ENCODE results near the gene ZNF248. TPM values are rescaled to one million over a fixed set of nuclear protein-coding genes. Genes with fewer than 3 reads are reported as not detected.

The ZNF248 gene
- total RNA-seq, 1 donor: 7.6 TPM

DNA sequence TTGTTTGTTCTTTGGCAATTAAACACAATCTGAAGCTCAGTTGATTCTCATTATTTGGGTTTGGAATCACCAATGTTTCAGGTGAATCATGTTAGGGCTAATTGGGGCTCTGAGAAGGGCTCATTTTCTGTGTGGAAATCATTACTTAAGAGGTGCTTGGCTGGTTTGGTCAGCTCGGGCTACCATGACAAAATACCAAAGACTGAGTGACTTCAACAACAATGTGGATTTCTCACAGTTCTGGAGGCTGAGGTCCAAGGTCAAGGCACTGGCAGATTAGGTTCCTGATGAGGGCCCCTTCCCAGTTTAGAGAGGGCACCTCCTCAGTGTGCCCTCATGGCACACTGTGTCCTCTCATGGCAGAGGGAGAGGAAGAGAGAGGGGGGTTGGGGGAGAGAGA is 121.3 kb downstream of the ZNF248 start:
- no peak for DNase-seq (ENCODE audit: insufficient read length, low spot score, missing footprints)
- Histone ChIP-seq H3K27me3 (ENCODE audit: insufficient read depth, low read length) (no peaks in the 10 kb centered on the region), H2AFZ (ENCODE audit: low read length) (no peak overlapping the region), H3K4me1 (ENCODE audit: insufficient read depth, low read length) (no peaks in the 10 kb centered on the region), H3K4me2 (ENCODE audit: insufficient read depth, low read length) (no peak overlapping the region), H3K4me3 (ENCODE audit: insufficient read depth, low read length) (no peak overlapping the region), H3K79me2 (ENCODE audit: insufficient read depth, low read length) (no peaks in the 10 kb centered on the region), H4K20me1 (ENCODE audit: insufficient read depth, low read length) (no peaks in the 10 kb centered on the region), H3K9me3 (ENCODE audit: low read depth, low read length) (no peaks in the 10 kb centered on the region), H3K36me3 (ENCODE audit: insufficient read depth, low read length) (no peaks in the 10 kb centered on the region), H3K27ac (ENCODE audit: low read depth, low read length) (no peak overlapping the region)
- TF ChIP-seq, protein P1, sequence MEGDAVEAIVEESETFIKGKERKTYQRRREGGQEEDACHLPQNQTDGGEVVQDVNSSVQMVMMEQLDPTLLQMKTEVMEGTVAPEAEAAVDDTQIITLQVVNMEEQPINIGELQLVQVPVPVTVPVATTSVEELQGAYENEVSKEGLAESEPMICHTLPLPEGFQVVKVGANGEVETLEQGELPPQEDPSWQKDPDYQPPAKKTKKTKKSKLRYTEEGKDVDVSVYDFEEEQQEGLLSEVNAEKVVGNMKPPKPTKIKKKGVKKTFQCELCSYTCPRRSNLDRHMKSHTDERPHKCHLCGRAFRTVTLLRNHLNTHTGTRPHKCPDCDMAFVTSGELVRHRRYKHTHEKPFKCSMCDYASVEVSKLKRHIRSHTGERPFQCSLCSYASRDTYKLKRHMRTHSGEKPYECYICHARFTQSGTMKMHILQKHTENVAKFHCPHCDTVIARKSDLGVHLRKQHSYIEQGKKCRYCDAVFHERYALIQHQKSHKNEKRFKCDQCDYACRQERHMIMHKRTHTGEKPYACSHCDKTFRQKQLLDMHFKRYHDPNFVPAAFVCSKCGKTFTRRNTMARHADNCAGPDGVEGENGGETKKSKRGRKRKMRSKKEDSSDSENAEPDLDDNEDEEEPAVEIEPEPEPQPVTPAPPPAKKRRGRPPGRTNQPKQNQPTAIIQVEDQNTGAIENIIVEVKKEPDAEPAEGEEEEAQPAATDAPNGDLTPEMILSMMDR (IDR thresholded peaks at IDR 0.05; ENCODE audit: extremely low read depth, low read depth, low read length): no peak

DNA sequence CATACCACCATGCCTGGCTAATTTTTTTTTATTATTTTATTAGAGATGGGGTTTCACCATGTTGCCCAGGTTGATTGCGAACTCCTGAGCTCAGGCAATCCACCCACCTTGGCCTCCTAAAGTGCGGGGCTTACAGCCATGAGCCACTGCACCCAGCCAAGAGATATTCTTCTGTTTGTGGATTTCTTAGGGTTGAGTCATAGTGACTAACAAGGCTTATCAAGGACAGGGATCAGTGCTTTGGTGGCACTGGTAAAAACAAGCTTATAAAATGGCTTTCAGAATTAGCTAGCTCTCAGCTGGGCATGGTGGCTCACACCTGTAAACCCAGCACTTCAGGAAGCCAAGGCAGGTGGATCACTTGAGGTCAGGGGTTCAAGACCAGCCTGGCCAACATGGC is 122.4 kb downstream of the ZNF248 start:
- no peak for DNase-seq (ENCODE audit: insufficient read length, low spot score, missing footprints)
- no peaks in the 10 kb centered on the region for H3K36me3 ChIP-seq (ENCODE audit: insufficient read depth, low read length)
- no peak overlapping the region for H3K4me3 ChIP-seq (ENCODE audit: insufficient read depth, low read length)
- H3K27ac ChIP-seq (ENCODE audit: low read depth, low read length): no peak overlapping the region
- H2AFZ ChIP-seq (ENCODE audit: low read length): no peak overlapping the region
- H3K27me3 ChIP-seq (ENCODE audit: insufficient read depth, low read length): no peaks in the 10 kb centered on the region
- TF ChIP-seq, protein P1 (IDR thresholded peaks at IDR 0.05; ENCODE audit: extremely low read depth, low read depth, low read length): no peak
- H3K79me2 ChIP-seq (ENCODE audit: insufficient read depth, low read length): no peaks in the 10 kb centered on the region
- no peaks in the 10 kb centered on the region for H4K20me1 ChIP-seq (ENCODE audit: insufficient read depth, low read length)
- H3K9me3 ChIP-seq (ENCODE audit: low read depth, low read length): no peaks in the 10 kb centered on the region
- H3K4me1 ChIP-seq (ENCODE audit: insufficient read depth, low read length): no peaks in the 10 kb centered on the region
- no peak overlapping the region for H3K4me2 ChIP-seq (ENCODE audit: insufficient read depth, low read length)

Other genes with a start within 250 kb of the ZNF248 start
- 16.6 and 18.6 TPM in 2 replicates for gene ZNF25, start 119.0 kb upstream of the ZNF248 start, total RNA-seq
- 26.1 and 29.5 TPM in 2 replicates for gene ZNF33A, start 153.1 kb upstream of the ZNF248 start, total RNA-seq
- gene ZNF37A, start 236.7 kb upstream of the ZNF248 start, total RNA-seq: 15.6 and 19.4 TPM in 2 replicates

Measured in osteoblast (primary cell).